Type B pancreatic cell (in vitro differentiated cells): Measurements from ENCODE around the gene COLGALT1. TPM values are rescaled to one million over a fixed set of nuclear protein-coding genes. Genes with fewer than 3 reads are reported as not detected.

Source experiments
- DNase-seq: peaks from one replicate; pipeline ENCODE4 v3.0.0; 2021; ENCODE audit warnings: mixed read lengths; ENCODE audit not compliant: unreplicated experiment; ENCODE audit errors: extremely low spot score
- H3K27ac Mint-ChIP-seq: 2 replicates; pipeline ENCODE4 v1.8.0; 2021; ENCODE audit warnings: mild to moderate bottlenecking, mixed read lengths
- H3K27me3 Mint-ChIP-seq: 2 replicates; pipeline ENCODE4 v1.8.0; 2021; ENCODE audit warnings: mixed read lengths
- H3K36me3 Mint-ChIP-seq: 2 replicates; pipeline ENCODE4 v1.8.0; 2021; ENCODE audit warnings: mixed read lengths
- H3K4me1 Mint-ChIP-seq: one replicate; pipeline ENCODE4 v1.8.0; 2021; ENCODE audit warnings: mixed read lengths; ENCODE audit not compliant: unreplicated experiment
- H3K4me3 Mint-ChIP-seq: 2 replicates; pipeline ENCODE4 v1.8.0; 2021; ENCODE audit warnings: mild to moderate bottlenecking, mixed read lengths
- H3K9me3 Mint-ChIP-seq: 2 replicates; pipeline ENCODE4 v1.8.0; 2021; ENCODE audit warnings: mixed read lengths
- total RNA-seq: library from RNA; stranded (reverse); gene quantifications from 2 replicates; pipeline ENCODE4 v1.2.1, GENCODE V29; 2021; ENCODE audit warnings: low replicate concordance
- TF ChIP-seq, protein P1 (sequence below): fragments of 200-600 bp; sonication (generic); conservative IDR thresholded peaks from 2 replicates; pipeline ENCODE4 v1.5.0; 2021; ENCODE audit warnings: antibody characterized with exemption, mild to moderate bottlenecking

The COLGALT1 gene
- total RNA-seq, 1 donor from 2014 or later: 73.7 TPM

DNA sequence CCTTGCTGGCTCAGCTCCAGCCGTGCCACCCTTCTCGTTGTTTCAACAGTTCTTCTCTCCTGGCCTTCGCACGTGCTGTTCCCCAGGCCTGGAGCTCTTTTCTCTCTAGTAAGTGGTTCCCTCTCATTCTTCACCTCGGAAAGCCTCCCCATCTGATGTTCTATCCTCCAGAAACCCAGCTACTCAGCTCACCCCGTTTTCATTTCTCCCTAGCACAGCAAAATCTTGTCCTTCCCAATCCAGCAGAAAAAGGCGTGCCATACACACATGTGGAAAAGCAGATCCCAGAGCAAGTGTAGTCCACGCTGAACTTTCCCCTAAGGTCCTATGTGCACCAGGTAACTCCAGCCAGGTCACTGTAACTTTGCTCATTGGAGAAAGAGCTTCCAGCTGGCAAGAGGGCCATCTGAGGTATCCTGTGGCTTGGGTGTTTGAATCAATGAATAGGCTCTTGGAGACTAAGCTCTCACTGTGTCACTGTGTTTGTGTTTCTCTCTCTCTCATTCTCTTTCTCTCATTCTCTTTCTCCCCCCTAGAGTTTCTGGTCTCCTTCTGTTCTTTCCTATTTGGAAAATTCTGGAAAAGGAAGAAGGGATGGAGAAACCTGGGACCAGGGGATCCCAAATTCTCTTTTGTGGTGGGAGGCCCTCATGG, 49.0 kb downstream of the COLGALT1 start:
- H3K4me1 Mint-ChIP-seq: no peaks in the 10 kb centered on the region
- DNase-seq: no peak
- no peaks in the 10 kb centered on the region for H3K9me3 Mint-ChIP-seq
- H3K27ac Mint-ChIP-seq: no peak overlapping the region
- TF ChIP-seq, protein P1, sequence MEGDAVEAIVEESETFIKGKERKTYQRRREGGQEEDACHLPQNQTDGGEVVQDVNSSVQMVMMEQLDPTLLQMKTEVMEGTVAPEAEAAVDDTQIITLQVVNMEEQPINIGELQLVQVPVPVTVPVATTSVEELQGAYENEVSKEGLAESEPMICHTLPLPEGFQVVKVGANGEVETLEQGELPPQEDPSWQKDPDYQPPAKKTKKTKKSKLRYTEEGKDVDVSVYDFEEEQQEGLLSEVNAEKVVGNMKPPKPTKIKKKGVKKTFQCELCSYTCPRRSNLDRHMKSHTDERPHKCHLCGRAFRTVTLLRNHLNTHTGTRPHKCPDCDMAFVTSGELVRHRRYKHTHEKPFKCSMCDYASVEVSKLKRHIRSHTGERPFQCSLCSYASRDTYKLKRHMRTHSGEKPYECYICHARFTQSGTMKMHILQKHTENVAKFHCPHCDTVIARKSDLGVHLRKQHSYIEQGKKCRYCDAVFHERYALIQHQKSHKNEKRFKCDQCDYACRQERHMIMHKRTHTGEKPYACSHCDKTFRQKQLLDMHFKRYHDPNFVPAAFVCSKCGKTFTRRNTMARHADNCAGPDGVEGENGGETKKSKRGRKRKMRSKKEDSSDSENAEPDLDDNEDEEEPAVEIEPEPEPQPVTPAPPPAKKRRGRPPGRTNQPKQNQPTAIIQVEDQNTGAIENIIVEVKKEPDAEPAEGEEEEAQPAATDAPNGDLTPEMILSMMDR: no peak
- no peaks in the 10 kb centered on the region for H3K36me3 Mint-ChIP-seq
- no peak overlapping the region for H3K4me3 Mint-ChIP-seq
- H3K27me3 Mint-ChIP-seq: peaks cover 32% of the 10 kb centered on the region

DNA sequence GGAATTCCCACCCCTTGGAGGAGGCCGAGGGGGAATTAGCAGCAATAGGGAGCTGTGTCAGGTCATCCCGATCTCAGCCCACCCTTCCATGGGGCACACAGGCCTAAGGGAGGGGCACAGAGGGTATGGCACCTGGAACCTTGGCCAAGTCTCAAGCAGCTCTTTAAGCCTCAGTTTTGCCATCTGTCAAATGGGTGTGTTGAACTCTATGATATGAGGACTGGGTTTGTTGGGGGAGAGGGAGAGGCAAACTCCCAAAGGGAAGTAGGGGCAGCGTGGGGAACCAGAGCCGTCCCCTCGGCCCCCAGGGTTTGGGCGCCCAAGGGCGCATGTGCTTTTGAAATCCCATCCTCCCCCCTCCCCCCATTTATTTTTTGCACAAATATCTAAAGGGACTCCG, 49.7 kb downstream of the COLGALT1 start:
- Mint-ChIP-seq H3K36me3 (no peaks in the 10 kb centered on the region), H3K4me1 (no peaks in the 10 kb centered on the region), H3K4me3 (no peak overlapping the region), H3K27ac (no peak overlapping the region), H3K27me3 (peaks cover 32% of the 10 kb centered on the region), H3K9me3 (no peaks in the 10 kb centered on the region)
- DNase-seq: no peak
- TF ChIP-seq, protein P1: no peak

DNA sequence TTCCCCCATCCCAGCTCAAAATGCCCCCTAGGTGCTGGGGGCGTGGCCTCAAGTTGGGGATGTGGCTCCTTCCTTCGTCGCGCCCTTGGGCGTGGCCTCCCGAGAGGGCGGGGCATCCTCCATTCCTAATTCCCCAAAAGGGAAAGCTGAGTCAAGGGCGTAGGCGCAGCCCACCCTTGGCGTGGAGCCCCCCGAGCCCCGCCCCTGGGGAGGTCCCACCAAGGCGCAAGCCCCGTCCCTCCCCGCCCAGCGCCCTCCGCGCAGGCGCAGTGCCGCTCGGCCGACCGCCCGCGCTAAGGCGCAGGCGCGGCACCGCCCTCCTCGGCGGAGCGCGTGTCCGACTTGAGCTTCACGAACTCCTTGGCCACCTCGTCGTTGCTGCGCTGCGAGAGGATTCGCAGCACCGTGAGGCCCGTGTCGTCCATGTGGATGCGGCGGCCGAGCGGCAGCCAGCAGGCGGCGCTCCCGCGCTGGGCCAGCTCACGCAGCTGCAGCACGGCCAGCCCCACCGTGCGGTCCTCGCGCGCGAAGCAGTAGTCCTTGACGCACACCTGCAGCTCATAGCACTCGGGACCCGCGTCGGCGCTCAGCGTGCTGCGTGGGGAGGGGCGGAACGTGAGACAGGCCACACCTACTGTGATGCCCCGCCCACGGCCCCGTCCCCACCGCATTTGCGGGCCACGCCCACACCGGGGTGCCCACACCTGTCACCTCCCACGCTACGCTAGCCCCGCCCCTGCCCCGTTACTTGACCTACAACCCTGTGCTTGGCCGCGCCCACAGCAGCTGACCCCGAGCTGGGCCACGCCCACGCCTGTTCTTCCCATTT, 50.5 kb downstream of the COLGALT1 start:
- TF ChIP-seq, protein P1: peak; percentile 78
- H3K27me3 Mint-ChIP-seq: peaks cover 31% of the 10 kb centered on the region
- H3K4me1 Mint-ChIP-seq: no peaks in the 10 kb centered on the region
- DNase-seq: peak; percentile 89
- peak overlapping the region; percentile 62 for H3K27ac Mint-ChIP-seq
- H3K4me3 Mint-ChIP-seq: peak overlapping the region; percentile 84
- no peaks in the 10 kb centered on the region for H3K36me3 Mint-ChIP-seq
- no peaks in the 10 kb centered on the region for H3K9me3 Mint-ChIP-seq

DNA sequence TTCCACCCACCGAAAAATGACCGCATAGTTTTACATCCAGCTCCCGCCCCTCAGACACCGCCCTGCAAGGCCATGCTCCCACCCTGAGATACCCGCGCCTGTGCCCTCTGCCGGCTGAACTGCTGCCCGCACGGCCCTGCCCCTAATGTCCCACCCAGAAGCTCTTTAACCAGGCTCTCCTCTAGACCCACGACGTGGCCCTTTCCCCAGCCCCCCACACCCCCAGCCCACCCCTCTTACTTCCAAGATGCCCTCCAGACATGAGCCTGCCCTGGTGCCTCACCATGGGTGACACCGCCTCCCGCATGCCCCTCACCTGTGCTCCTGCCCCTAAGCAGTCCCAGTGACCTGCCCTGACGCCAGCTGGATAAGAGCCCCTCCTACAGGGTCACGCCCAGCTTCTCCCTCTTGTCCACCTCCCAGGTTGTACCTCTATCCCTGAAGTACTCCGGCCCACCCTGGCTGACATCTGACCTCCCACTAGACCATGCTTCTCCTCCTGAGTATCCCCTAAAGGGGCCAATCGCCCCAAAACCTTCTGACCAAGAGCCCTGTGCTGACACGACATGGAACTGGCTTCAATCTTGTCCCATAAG, 51.2 kb downstream of the COLGALT1 start:
- Mint-ChIP-seq H3K9me3 (no peaks in the 10 kb centered on the region), H3K27me3 (peaks cover 24% of the 10 kb centered on the region), H3K36me3 (no peaks in the 10 kb centered on the region), H3K4me1 (no peaks in the 10 kb centered on the region), H3K27ac (peak overlapping the region; percentile 62), H3K4me3 (peak overlapping the region; percentile 84)
- no peak for DNase-seq
- TF ChIP-seq, protein P1: no peak

DNA sequence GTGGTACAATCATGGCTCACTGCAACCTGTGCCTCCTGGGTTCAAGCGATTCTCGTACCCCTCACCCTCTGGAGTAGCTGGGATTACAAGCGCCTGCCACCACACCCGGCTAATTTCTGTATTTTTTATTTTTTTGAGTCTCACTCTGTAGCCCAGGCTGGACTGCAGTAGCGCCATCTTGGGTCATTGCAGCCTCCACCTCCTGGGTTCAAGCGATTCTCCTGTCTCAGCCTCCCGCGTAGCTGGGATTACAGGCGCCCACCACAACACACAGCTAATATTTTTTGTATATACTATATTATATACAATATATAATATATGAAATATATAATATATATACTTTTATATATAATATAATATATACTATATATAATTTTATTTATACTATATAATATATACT, 52.5 kb downstream of the COLGALT1 start:
- H3K4me1 Mint-ChIP-seq: no peaks in the 10 kb centered on the region
- H3K27ac Mint-ChIP-seq: no peak overlapping the region
- peak overlapping the region; percentile 13 for H3K4me3 Mint-ChIP-seq
- H3K36me3 Mint-ChIP-seq: no peaks in the 10 kb centered on the region
- DNase-seq: no peak
- TF ChIP-seq, protein P1: no peak
- no peaks in the 10 kb centered on the region for H3K9me3 Mint-ChIP-seq
- peaks cover 18% of the 10 kb centered on the region for H3K27me3 Mint-ChIP-seq
